BLaER1 treated with 17β-estradiol and CSF1 and Interleukin-3, amounts not matched to agents 10 nM and 100 nM (cell line): ENCODE results near the gene SCO2.
A peak's percentile ranks its signal among the peaks of the same experiment; 100 is the strongest.

Experiments used
- H3K27ac ChIP-seq, 11 experiments: shearing (Covaris generic); formaldehyde crosslinking; 2 replicates each; pipeline ENCODE4 v1.8.1; 2022
- H3K27me3 ChIP-seq, 11 experiments: shearing (Covaris generic); formaldehyde crosslinking; 2 replicates each; pipeline ENCODE4 v1.8.1; 2022
- H3K36me3 ChIP-seq, 11 experiments: shearing (Covaris generic); formaldehyde crosslinking; 2 replicates each; pipeline ENCODE4 v1.8.1; 2022
- H3K4me1 ChIP-seq, 10 experiments: shearing (Covaris generic); formaldehyde crosslinking; 2 replicates each; pipeline ENCODE4 v1.8.1; 2022
- H3K4me2 ChIP-seq, 11 experiments: shearing (Covaris generic); formaldehyde crosslinking; 2 replicates each; pipeline ENCODE4 v1.8.1; 2022
- H3K4me3 ChIP-seq, 10 experiments: shearing (Covaris generic); formaldehyde crosslinking; 2 replicates each; pipeline ENCODE4 v1.8.1; 2022
- H3K9ac ChIP-seq, 11 experiments: shearing (Covaris generic); formaldehyde crosslinking; 2 replicates each; pipeline ENCODE4 v1.8.1; 2022
- H3K9me3 ChIP-seq, 11 experiments: shearing (Covaris generic); formaldehyde crosslinking; replicated peaks in 1 of 11; 2 replicates each; pipeline ENCODE4 v1.8.1; 2022
- H4K20me1 ChIP-seq, 11 experiments: shearing (Covaris generic); formaldehyde crosslinking; 2 replicates each; pipeline ENCODE4 v1.8.1; 2022
- Cebpa-rat ChIP-seq, 11 experiments: shearing (Covaris generic); IDR thresholded peaks; 2 replicates each; pipeline ENCODE4 v1.8.1; 2022

The SCO2 gene

GRCh38 chr22:50488886-50489285 lies 36.5 kb downstream of the SCO2 start:
- H3K4me3 ChIP-seq, result no peak overlapping the region
- H3K27me3 ChIP-seq, result no peaks in the 10 kb centered on the region; a peak in 1 of 22 replicates
- peaks cover 0 to 20% (median 0%) of the 10 kb centered on the region in 11 experiments; a peak in 5 of 22 replicates for H4K20me1 ChIP-seq
- peaks cover 25 to 69% (median 61%) of the 10 kb centered on the region in 10 experiments for H3K4me1 ChIP-seq
- no peak overlapping the region for H3K27ac ChIP-seq
- no peak for TF ChIP-seq Cebpa-rat (IDR thresholded peaks at IDR 0.05)
- H3K36me3 ChIP-seq, result no peaks in the 10 kb centered on the region
- no peak overlapping the region for H3K9ac ChIP-seq
- no peak overlapping the region for H3K4me2 ChIP-seq
- no peaks in the 10 kb centered on the region for H3K9me3 ChIP-seq

- no peaks in the 10 kb centered on the region for H3K9me3 ChIP-seq
These were observed 37.3 kb downstream of the SCO2 start for GRCh38 chr22:50488006-50488677.

GRCh38 chr22:50487290-50488005 lies 38.0 kb downstream of the SCO2 start:
- peak overlapping the region in 10 of 11 experiments; percentile 30 to 77 (median 60); a peak in 17 of 22 replicates for H3K27ac ChIP-seq
- H3K36me3 ChIP-seq, result no peaks in the 10 kb centered on the region
- H3K9ac ChIP-seq, result peak overlapping the region; percentile 7 to 62 (median 47); a peak in 15 of 22 replicates
- peaks cover 0 to 35% (median 10%) of the 10 kb centered on the region in 11 experiments; a peak in 11 of 22 replicates for H4K20me1 ChIP-seq
- H3K4me3 ChIP-seq, result peak overlapping the region in 2 of 10 experiments; percentile 16 to 25; a peak in 1 of 20 replicates
- H3K4me1 ChIP-seq, result peaks cover 38 to 83% (median 75%) of the 10 kb centered on the region in 10 experiments
- H3K4me2 ChIP-seq, result peak overlapping the region; percentile 67 to 90 (median 76)
- peaks cover 0 to 10% (median 5%) of the 10 kb centered on the region in 11 experiments; a peak in 14 of 22 replicates for H3K27me3 ChIP-seq
- H3K9me3 ChIP-seq, result no peaks in the 10 kb centered on the region
- no peak for TF ChIP-seq Cebpa-rat (IDR thresholded peaks at IDR 0.05)

More at GRCh38 chr22:50488006-50488677, 37.3 kb downstream of the SCO2 start:
- Histone ChIP-seq H4K20me1 (peaks cover 0 to 28% (median 4%) of the 10 kb centered on the region in 11 experiments; a peak in 9 of 22 replicates), H3K36me3 (no peaks in the 10 kb centered on the region), H3K4me3 (no peak overlapping the region), H3K4me1 (peaks cover 31 to 76% (median 68%) of the 10 kb centered on the region in 10 experiments), H3K27me3 (peaks cover 0 to 3% (median 0%) of the 10 kb centered on the region in 11 experiments; a peak in 4 of 22 replicates), H3K27ac (no peak overlapping the region), H3K9ac (no peak overlapping the region), H3K4me2 (peak overlapping the region in 10 of 11 experiments; percentile 67 to 90 (median 79); a peak in 20 of 22 replicates)
- no peak for TF ChIP-seq Cebpa-rat (IDR thresholded peaks at IDR 0.05)

GRCh38 chr22:50486561-50487289 lies 38.7 kb downstream of the SCO2 start, which contains the start of gene MIOX:
Gene MIOX, plus strand, starts transcription at chr22:50486859. Its CDS starts 39 bp downstream, at chr22:50486898.
- Histone ChIP-seq H3K4me3 (peak within 1 kb of the TSS in 2 of 10 experiments; percentile 16 to 25; a peak in 1 of 20 replicates), H3K9ac (peak within 1 kb of the TSS; percentile 7 to 62 (median 47); a peak in 16 of 22 replicates), H3K27me3 (peaks cover 4 to 17% (median 12%) of the 10 kb centered on the region in 11 experiments; a peak in 21 of 22 replicates), H3K9me3 (no peaks in the 10 kb centered on the region), H3K4me2 (peak within 1 kb of the TSS; percentile 67 to 90 (median 76)), H3K4me1 (peaks cover 45 to 87% (median 81%) of the 10 kb centered on the region in 10 experiments), H3K27ac (peak within 1 kb of the TSS in 10 of 11 experiments; percentile 30 to 77 (median 60); a peak in 17 of 22 replicates), H4K20me1 (peaks cover 0 to 36% (median 10%) of the 10 kb centered on the region in 11 experiments; a peak in 11 of 22 replicates), H3K36me3 (no peaks in the 10 kb centered on the region)
- TF ChIP-seq Cebpa-rat (IDR thresholded peaks at IDR 0.05), result no peak

GRCh38 chr22:50485221-50486131 lies 39.9 kb downstream of the SCO2 start:
- no peak overlapping the region for H3K9ac ChIP-seq
- no peak overlapping the region for H3K4me3 ChIP-seq
- H3K9me3 ChIP-seq, result no peaks in the 10 kb centered on the region; a peak in 3 of 22 replicates
- H4K20me1 ChIP-seq, result peaks cover 0 to 36% (median 10%) of the 10 kb centered on the region in 11 experiments; a peak in 11 of 22 replicates
- no peaks in the 10 kb centered on the region for H3K36me3 ChIP-seq
- H3K4me2 ChIP-seq, result peak overlapping the region in 7 of 11 experiments; percentile 7 to 93 (median 26); a peak in 4 of 22 replicates
- H3K27me3 ChIP-seq, result peaks cover 16 to 29% (median 25%) of the 10 kb centered on the region in 11 experiments
- H3K27ac ChIP-seq, result no peak overlapping the region
- H3K4me1 ChIP-seq, result peaks cover 38 to 85% (median 77%) of the 10 kb centered on the region in 10 experiments
- no peak for TF ChIP-seq Cebpa-rat (IDR thresholded peaks at IDR 0.05)

GRCh38 chr22:50483977-50484853 lies 41.2 kb downstream of the SCO2 start:
- H3K4me2 ChIP-seq, result peak overlapping the region; percentile 18 to 99 (median 93); a peak in 19 of 22 replicates
- TF ChIP-seq Cebpa-rat (IDR thresholded peaks at IDR 0.05), result no peak
- H4K20me1 ChIP-seq, result peaks cover 0 to 36% (median 10%) of the 10 kb centered on the region in 11 experiments; a peak in 11 of 22 replicates
- peaks cover 23 to 42% (median 35%) of the 10 kb centered on the region in 11 experiments for H3K27me3 ChIP-seq
- no peaks in the 10 kb centered on the region for H3K36me3 ChIP-seq
- H3K27ac ChIP-seq, result no peak overlapping the region
- no peaks in the 10 kb centered on the region; a peak in 3 of 22 replicates for H3K9me3 ChIP-seq
- no peak overlapping the region for H3K4me3 ChIP-seq
- H3K9ac ChIP-seq, result peak overlapping the region in 4 of 11 experiments; percentile 3 to 29 (median 15); a peak in 1 of 22 replicates
- H3K4me1 ChIP-seq, result peaks cover 38 to 78% (median 68%) of the 10 kb centered on the region in 10 experiments

GRCh38 chr22:50483556-50483955 lies 41.8 kb downstream of the SCO2 start:
- peak overlapping the region in 4 of 11 experiments; percentile 1 to 87 (median 15); a peak in 3 of 22 replicates for H3K9ac ChIP-seq
- no peak overlapping the region for H3K27ac ChIP-seq
- peaks cover 38 to 82% (median 73%) of the 10 kb centered on the region in 10 experiments for H3K4me1 ChIP-seq
- TF ChIP-seq Cebpa-rat (IDR thresholded peaks at IDR 0.05), result no peak
- H3K36me3 ChIP-seq, result no peaks in the 10 kb centered on the region
- peaks cover 0 to 36% (median 10%) of the 10 kb centered on the region in 11 experiments; a peak in 11 of 22 replicates for H4K20me1 ChIP-seq
- no peaks in the 10 kb centered on the region; a peak in 3 of 22 replicates for H3K9me3 ChIP-seq
- peaks cover 23 to 48% (median 35%) of the 10 kb centered on the region in 11 experiments for H3K27me3 ChIP-seq
- peak overlapping the region; percentile 85 to 99 (median 93); a peak in 20 of 22 replicates for H3K4me2 ChIP-seq
- H3K4me3 ChIP-seq, result no peak overlapping the region
